SU-DHL-6 (cell line): ENCODE measurements around the gene MERTK.

Experiments used
- EZH2phosphoT487 ChIP-seq: fragments of 200-600 bp; sonication (generic), shearing (Covaris generic); conservative IDR thresholded peaks from 2 replicates; pipeline ENCODE4 v1.6.1; 2018; ENCODE audit warnings: mild to moderate bottlenecking, antibody characterized with exemption, low read length, moderate library complexity, mixed read lengths
- TF ChIP-seq, protein P1 (sequence below): fragments of 200-600 bp; sonication (generic); IDR thresholded peaks from one replicate; pipeline ENCODE4 v1.5.1; 2017; ENCODE audit warnings: antibody characterized with exemption, mild to moderate bottlenecking, low read length, moderate library complexity; ENCODE audit not compliant: insufficient read depth, poor library complexity, severe bottlenecking

- TF ChIP-seq, protein P1, sequence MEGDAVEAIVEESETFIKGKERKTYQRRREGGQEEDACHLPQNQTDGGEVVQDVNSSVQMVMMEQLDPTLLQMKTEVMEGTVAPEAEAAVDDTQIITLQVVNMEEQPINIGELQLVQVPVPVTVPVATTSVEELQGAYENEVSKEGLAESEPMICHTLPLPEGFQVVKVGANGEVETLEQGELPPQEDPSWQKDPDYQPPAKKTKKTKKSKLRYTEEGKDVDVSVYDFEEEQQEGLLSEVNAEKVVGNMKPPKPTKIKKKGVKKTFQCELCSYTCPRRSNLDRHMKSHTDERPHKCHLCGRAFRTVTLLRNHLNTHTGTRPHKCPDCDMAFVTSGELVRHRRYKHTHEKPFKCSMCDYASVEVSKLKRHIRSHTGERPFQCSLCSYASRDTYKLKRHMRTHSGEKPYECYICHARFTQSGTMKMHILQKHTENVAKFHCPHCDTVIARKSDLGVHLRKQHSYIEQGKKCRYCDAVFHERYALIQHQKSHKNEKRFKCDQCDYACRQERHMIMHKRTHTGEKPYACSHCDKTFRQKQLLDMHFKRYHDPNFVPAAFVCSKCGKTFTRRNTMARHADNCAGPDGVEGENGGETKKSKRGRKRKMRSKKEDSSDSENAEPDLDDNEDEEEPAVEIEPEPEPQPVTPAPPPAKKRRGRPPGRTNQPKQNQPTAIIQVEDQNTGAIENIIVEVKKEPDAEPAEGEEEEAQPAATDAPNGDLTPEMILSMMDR = no peak
- no peak for TF ChIP-seq EZH2phosphoT487
These were observed 75.3 kb downstream of the MERTK start for GRCh38 chr2:111973701-111974100.
